Activated T-cell treated with anti-CD3 and anti-CD28 coated beads, Interleukin-2, amount 50 U/mL, for 4 hours (primary cell): ENCODE results near the gene PRPSAP2. TPM values are rescaled to one million over a fixed set of nuclear protein-coding genes. Genes with fewer than 3 reads are reported as not detected.
"Not testable (repeated sequence)": the region's sequence is repeated elsewhere in the genome, so short reads cannot be mapped to it uniquely, and the experiment has no call there.

Experiments used
- ATAC-seq, 2 donors: fragments of 200-7000 bp; cut with Tn5 transposase; one replicate each; pipeline ENCODE4 v1.10.0; 2021
- DNase-seq: peaks from one replicate; pipeline ENCODE4 v3.0.0-alpha.2; 2020
- H3K27me3 Mint-ChIP-seq: one replicate; pipeline ENCODE4 v1.8.0; 2021; ENCODE audit warnings: low read depth, mixed read lengths
- H3K36me3 Mint-ChIP-seq: one replicate; pipeline ENCODE4 v1.8.0; 2022; ENCODE audit warnings: mixed read lengths; ENCODE audit not compliant: insufficient read depth
- H3K4me1 Mint-ChIP-seq: one replicate; pipeline ENCODE4 v1.8.0; 2021; ENCODE audit warnings: low read depth, mixed read lengths
- H3K4me3 Mint-ChIP-seq: one replicate; pipeline ENCODE4 v1.8.0; 2021; ENCODE audit warnings: mild to moderate bottlenecking, moderate library complexity, mixed read lengths
- H3K9me3 Mint-ChIP-seq: one replicate; pipeline ENCODE4 v1.8.0; 2021; ENCODE audit warnings: mixed read lengths
- total RNA-seq, 3 donors: library from RNA; stranded (reverse); gene quantifications; one replicate each; pipeline ENCODE4 v1.2.1, GENCODE V29; 2021

PRPSAP2 gene, protein sequence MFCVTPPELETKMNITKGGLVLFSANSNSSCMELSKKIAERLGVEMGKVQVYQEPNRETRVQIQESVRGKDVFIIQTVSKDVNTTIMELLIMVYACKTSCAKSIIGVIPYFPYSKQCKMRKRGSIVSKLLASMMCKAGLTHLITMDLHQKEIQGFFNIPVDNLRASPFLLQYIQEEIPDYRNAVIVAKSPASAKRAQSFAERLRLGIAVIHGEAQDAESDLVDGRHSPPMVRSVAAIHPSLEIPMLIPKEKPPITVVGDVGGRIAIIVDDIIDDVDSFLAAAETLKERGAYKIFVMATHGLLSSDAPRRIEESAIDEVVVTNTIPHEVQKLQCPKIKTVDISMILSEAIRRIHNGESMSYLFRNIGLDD
- 10 to 100 TPM; 41.6 to 50.4 (median 47.5) TPM for total RNA-seq

DNA sequence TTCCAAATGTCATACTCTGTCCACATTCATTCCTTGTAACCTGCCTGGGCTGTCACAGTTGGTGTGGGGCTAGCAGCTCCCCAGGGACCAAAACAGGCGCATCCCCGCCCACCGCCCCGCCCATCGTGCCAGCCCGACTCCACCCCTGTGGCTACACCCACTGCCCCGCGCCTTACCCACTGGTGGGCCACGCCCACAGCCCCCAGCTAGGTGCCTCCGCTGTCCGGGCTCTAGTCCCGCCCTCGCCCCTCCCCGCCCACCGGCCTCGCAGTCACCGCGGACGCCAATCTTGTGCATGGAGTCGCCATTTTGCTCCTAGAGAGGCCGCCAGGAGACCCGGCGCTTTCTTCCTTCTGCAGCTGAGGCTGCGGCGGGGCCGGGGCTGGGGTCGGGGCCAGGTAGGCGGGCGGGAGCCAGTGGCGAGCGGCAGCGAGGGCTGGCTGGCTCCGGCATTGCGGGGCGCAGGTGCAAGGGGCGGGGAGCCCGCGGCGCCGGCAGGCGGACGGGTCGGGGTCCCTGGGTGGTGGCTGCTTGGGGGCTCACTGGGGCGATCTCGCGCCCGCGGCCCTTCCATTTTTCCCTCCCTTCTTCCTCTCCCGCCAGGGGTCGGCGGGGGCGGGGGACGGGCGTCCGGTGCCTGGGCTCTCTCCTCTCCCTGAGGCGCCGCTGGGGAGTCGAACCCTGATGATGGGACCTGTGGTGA lies at the start of gene PRPSAP2:
TSS of gene PRPSAP2 (plus strand) at position 268 of the 703 bp plus-strand sequence. CDS start 7,703 bp downstream, outside the sequence.
- DNase-seq (peak; percentile 95), ATAC-seq (peak; percentile 58 to 68)
- Mint-ChIP-seq H3K4me1 (peaks cover 50% of the 10 kb centered on the region), H3K36me3 (peaks cover 3% of the 10 kb centered on the region), H3K9me3 (no peaks in the 10 kb centered on the region), H3K27me3 (no peaks in the 10 kb centered on the region), H3K4me3 (peak within 1 kb of the TSS; percentile 88)

DNA sequence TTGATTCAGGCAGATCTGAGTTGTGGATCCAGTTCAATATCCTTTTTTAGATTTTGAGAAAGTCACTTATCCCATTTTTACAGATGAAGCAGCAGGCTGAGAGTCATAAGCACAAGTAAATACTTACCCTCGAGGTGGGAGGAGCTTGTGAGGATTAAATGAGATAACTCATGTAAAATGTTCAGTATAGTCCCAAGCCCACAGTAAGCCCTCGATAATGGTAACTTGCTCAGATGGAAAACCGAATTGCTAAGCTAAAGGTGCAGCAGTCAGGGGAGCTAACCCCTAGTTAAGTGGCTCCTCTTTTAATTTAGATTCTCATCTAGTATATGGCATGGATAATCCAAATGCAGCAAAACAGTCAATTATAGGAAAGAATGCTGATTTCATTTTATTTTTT lies 42.0 kb upstream of the PRPSAP2 start:
- H3K4me3 Mint-ChIP-seq, DNase-seq, ATAC-seq, H3K4me1 Mint-ChIP-seq, H3K27me3 Mint-ChIP-seq, H3K36me3 Mint-ChIP-seq, H3K9me3 Mint-ChIP-seq: not testable (repeated sequence)

DNA sequence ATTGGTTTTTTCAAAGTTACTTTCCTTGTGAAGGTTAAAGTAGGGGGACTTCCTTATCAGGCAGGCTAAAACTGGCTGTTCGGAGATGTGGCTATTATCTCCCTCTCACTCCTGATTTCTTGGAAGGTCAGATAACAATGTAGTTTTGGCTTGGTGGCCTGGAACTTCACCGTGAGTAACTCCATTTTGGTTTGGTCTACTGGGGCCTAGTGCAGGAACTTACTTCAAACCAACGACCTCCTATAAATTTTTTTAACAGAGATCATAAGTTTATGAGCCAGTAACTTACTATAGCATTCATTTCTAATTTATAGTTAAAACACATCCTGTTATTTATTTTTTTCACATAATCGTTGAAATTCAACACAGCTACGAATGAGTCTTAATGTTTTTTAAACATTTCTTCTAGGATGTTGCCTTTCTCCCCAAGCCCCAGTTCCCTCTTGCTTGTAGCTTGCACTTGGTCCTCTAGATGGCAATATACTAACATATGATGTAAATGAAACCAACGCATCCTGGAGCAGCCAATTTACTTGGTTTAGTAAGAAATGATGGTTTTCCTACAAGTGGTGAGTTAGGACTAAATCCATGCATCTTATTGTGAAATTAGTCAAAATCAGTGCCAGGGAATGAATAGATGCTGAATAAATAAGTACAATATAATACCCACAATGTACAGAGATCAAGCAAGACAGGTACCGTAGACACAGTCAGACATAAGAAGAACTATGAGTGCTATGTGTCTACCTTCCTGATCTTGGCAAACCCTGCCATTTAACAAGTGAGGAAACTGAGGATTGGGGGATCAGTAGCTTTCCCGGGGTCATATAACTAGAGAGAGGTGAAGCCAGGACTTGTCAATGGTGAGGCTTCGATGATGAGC lies 41.2 kb upstream of the PRPSAP2 start:
- H3K36me3 Mint-ChIP-seq, H3K4me3 Mint-ChIP-seq, H3K27me3 Mint-ChIP-seq, H3K4me1 Mint-ChIP-seq, H3K9me3 Mint-ChIP-seq: not testable (repeated sequence)
- DNase-seq (peak; percentile 17), ATAC-seq (peak; percentile 70 to 81)

DNA sequence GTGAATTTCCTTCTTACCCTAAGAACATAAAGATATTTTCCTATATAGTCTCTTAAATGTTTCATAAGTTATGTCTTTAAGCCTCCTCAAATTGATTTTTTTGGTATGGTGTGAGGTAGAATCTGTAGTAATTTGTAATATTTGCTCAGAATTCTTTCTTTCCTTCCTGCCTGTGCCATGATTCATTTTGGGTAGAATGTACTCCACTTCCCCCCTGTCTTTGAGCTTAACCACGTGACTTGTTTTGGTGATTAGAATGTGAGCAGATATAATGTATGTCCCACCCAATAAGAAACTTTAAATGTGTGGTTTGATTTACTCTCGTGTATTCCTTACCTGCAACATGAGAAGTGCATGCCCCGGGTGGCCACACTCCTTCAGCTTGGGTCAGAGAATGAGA lies 36.5 kb upstream of the PRPSAP2 start:
- not testable (repeated sequence) for H3K4me1 Mint-ChIP-seq, ATAC-seq, DNase-seq, H3K4me3 Mint-ChIP-seq, H3K27me3 Mint-ChIP-seq, H3K9me3 Mint-ChIP-seq, H3K36me3 Mint-ChIP-seq

DNA sequence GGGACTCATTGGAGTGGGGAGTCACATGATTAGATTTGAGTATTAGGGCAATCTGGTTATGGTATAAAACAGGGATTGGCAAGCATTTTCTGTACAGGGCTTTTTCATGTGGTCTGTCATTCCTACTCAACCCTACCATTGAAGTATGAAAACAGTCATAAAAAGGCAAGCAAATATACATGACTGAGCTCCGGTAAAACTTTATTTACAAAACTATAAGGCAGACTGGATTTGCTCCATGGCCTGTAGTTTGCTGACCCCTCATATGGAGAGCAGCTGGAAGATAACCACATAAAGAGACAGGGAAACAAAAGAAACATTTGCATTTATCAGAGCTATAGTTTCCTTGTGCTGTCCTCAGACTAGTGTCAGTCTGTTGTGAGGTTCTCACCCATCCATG lies 30.3 kb upstream of the PRPSAP2 start:
- H3K9me3 Mint-ChIP-seq, ATAC-seq, H3K4me3 Mint-ChIP-seq, H3K36me3 Mint-ChIP-seq, H3K4me1 Mint-ChIP-seq, H3K27me3 Mint-ChIP-seq, DNase-seq: not testable (repeated sequence)

DNA sequence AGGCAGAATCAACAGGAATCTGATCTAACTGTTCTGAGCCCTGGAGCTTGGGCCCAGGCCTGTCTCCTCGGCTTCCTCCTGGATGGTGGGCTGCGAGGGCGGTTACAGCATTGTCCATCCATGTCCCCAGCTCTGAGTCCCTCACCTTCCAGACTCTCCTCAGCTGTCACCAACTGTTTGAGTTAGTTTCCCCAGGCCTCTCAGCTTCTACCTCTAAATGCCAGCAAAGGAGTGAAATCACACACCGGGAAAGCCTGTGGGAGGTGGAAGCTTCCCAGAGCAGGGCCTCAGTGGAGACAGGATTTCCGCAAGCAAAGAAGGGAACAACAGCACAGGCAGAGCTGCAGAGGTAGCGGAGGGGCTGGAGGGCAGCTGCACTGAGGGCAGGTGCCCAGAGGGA lies 9.4 kb upstream of the PRPSAP2 start:
- Mint-ChIP-seq H3K4me3 (no peak overlapping the region), H3K9me3 (no peaks in the 10 kb centered on the region), H3K36me3 (no peaks in the 10 kb centered on the region), H3K4me1 (no peaks in the 10 kb centered on the region), H3K27me3 (no peaks in the 10 kb centered on the region)
- DNase-seq = no peak
- no peak for ATAC-seq

DNA sequence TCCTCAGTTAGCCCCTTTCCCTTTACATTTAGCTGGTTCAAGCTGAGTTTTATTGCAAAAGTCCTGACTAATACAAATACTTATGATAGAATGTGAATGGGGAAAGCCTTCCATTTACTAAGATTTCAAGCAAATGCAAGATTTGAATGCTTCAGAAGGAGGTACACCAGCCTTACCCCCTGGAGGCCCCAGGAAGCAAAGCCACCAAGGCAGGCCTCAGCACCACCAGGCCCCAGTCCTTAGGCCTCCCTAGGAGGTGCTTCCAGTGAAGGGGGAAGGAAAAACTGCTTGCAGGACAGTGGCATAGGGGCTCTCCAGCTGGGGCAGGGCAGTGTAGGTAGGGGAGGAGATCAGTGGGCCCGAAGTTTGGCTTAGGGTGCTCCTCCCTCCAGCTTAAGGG lies 7.3 kb upstream of the PRPSAP2 start:
- no peaks in the 10 kb centered on the region for H3K9me3 Mint-ChIP-seq
- no peak for DNase-seq
- H3K4me1 Mint-ChIP-seq = peaks cover 9% of the 10 kb centered on the region
- no peak for ATAC-seq
- H3K36me3 Mint-ChIP-seq = no peaks in the 10 kb centered on the region
- H3K4me3 Mint-ChIP-seq = no peak overlapping the region
- H3K27me3 Mint-ChIP-seq = no peaks in the 10 kb centered on the region

DNA sequence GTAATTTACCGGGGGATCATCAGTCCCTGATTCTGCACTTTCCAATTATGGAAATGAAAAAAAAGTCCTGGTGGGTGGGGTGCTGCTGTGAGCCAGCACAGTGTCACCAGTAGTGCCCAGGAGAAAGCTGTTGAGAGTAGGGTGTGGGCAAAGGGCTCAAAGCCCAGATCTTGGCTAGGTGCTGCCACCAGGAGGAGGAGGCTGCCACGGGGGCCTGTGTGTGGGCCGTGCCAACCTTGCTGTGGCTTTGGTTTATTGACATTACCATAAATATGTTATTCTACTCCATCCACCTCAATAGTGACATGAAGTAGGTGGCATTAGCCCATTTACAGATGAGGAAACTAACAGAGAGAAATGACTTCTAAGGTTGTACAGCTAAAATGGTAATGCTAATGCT lies 6.7 kb upstream of the PRPSAP2 start:
- ATAC-seq (no peak), DNase-seq (no peak)
- Mint-ChIP-seq H3K4me3 (no peak overlapping the region), H3K36me3 (no peaks in the 10 kb centered on the region), H3K27me3 (no peaks in the 10 kb centered on the region), H3K4me1 (peaks cover 13% of the 10 kb centered on the region), H3K9me3 (no peaks in the 10 kb centered on the region)

DNA sequence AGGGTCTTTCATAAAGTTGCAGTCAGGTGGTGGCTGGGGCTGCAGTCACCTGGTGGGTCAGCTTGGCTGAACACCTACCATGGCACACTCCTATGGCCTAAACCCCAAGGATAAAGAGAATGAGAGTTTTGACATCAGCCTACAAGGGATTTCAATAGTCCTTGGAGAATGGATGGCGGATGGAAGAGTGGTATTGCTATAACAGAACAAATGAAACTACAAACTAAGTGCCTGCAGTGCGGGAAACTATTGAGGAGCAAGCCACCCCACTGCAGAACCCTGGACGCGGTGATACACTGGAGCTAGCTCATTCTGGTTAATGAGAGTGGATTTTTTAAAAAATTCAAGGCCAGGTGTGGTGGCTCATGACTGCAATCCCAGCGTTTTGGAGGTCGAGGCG lies 3.0 kb upstream of the PRPSAP2 start:
- Mint-ChIP-seq H3K36me3 (no peaks in the 10 kb centered on the region), H3K27me3 (no peaks in the 10 kb centered on the region), H3K4me1 (peaks cover 34% of the 10 kb centered on the region), H3K4me3 (peak overlapping the region; percentile 88), H3K9me3 (no peaks in the 10 kb centered on the region)
- DNase-seq (no peak), ATAC-seq (no peak)

DNA sequence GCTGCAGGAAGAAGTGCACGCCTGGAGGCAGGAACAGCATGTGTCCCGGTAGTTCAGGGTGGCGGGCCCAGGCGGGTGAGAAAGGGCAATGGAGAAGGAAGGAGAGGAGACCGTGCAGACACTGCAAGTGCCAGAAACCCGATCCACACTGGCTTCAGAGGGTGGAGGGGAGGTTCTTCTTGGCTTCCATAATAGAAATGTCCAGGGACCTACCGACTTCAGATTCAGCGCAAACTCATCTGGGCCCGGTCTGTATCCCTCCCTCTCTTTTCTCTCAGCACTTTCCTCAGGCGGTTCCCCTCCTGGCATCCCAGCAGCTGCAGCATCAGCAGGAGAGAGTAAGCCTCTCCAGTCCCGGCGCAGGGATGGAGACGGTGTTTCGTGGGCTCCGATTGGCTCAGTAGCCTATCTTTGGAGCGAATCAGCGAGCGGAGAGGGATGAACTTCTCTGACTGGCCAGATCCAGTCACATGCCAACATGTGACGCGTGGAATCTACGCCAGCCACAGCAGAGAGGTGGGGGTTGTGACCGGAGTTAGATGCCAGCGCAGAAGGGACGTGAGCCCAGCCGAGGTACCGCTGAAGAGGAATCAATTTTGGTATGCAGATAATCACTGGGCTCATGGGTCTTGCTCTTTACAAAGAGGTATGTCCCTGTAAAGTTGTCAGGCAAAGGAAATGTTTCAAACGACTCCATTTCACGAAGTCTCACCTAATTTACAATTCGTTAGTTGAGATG lies 1.9 kb upstream of the PRPSAP2 start:
- Mint-ChIP-seq H3K36me3 (no peaks in the 10 kb centered on the region), H3K27me3 (no peaks in the 10 kb centered on the region), H3K9me3 (no peaks in the 10 kb centered on the region), H3K4me3 (peak overlapping the region; percentile 88), H3K4me1 (peaks cover 45% of the 10 kb centered on the region)
- DNase-seq = peak; percentile 82
- ATAC-seq = peak; percentile 88 to 92

DNA sequence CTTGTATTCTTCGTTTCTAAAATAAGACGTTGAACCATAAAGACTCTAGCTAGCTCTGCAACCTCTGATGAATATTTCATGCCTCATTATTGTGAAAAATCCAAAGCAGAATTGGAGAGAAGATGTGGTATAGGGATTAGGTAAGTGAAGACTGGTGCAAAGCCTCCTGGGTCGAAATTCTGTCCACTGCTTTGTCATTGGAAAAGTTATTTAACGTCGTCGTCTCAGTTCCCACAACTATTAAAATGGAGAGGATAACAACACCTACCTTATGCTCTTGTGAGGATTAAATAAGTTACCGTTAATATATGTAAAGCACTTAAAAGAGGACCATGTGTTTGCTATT lies 1.4 kb upstream of the PRPSAP2 start:
- Mint-ChIP-seq H3K27me3 (no peaks in the 10 kb centered on the region), H3K9me3 (no peaks in the 10 kb centered on the region), H3K4me3 (peak overlapping the region; percentile 88), H3K4me1 (peaks cover 48% of the 10 kb centered on the region), H3K36me3 (peaks cover 2% of the 10 kb centered on the region)
- ATAC-seq (no peak), DNase-seq (no peak)

DNA sequence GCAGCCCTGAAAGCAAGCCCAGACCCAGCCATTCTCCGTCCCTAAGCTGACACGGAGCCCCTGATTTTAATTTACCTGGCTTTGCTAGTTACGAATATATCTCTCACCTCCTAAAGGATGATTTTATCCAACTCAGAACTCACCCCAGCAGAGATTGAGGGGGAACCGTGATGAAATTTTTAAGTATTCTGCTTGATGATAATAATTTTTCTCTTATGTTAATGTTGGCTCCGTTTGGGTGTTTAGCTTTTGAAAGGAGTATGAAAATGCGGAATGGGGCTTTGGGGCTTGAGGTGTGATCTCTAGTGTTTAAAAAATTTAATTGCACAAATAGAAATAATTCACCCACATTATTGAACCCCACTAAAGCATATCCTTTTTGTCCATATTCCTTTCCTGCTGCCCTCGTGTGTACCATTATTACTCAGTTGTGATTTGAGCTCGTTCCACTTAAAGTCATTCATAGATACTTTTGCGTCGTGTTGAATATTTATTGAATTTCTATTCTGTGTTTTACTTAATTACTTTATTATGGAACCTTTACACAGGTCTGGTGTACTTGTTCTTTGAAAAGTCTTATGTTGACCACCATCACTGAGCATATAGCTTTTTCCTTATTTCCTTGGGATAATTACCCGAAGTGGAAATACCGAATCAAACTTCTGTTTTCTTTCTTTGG lies 775 bp downstream of the PRPSAP2 start:
- H3K9me3 Mint-ChIP-seq = no peaks in the 10 kb centered on the region
- peak overlapping the region; percentile 86 for H3K4me3 Mint-ChIP-seq
- DNase-seq (no peak), ATAC-seq (no peak)
- H3K27me3 Mint-ChIP-seq = no peaks in the 10 kb centered on the region
- peaks cover 50% of the 10 kb centered on the region for H3K4me1 Mint-ChIP-seq
- peaks cover 3% of the 10 kb centered on the region for H3K36me3 Mint-ChIP-seq

DNA sequence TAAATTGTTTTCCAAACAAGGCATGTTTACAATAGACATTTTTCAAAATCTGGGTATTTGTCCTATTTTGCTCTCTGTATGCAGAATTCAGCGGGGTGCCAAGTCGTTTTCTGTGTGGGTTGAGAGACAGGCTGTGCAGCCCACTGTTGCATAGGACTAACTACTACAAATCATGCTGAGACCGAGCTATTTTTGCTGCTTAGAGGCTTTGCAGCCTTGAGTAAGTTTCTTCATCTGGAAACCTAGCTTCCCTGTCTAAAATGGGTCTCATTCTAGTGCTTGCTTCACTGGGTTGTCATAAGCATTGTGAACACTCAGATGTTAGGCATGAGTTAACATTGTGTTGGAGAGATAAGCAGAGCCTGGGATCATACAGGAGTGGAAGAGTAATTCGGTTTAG lies 1.3 kb downstream of the PRPSAP2 start:
- no peaks in the 10 kb centered on the region for H3K27me3 Mint-ChIP-seq
- DNase-seq (no peak), ATAC-seq (no peak)
- peaks cover 50% of the 10 kb centered on the region for H3K4me1 Mint-ChIP-seq
- H3K4me3 Mint-ChIP-seq = peak overlapping the region; percentile 86
- no peaks in the 10 kb centered on the region for H3K9me3 Mint-ChIP-seq
- peaks cover 3% of the 10 kb centered on the region for H3K36me3 Mint-ChIP-seq
